Measurements from ENCODE around the gene TBXA2R.

The TBXA2R gene

GRCh38 chr19:3612901-3613741 is 6.4 kb upstream of the TBXA2R start:
- no peak overlapping the region for H3K4me3 ChIP-seq (ENCODE audit: low read length)
- DNase-seq (ENCODE audit: low read depth): no peak
- TF ChIP-seq CTCF (conservative IDR thresholded peaks at IDR 0.05; ENCODE audit: low read depth, low read length): no peak

DNA sequence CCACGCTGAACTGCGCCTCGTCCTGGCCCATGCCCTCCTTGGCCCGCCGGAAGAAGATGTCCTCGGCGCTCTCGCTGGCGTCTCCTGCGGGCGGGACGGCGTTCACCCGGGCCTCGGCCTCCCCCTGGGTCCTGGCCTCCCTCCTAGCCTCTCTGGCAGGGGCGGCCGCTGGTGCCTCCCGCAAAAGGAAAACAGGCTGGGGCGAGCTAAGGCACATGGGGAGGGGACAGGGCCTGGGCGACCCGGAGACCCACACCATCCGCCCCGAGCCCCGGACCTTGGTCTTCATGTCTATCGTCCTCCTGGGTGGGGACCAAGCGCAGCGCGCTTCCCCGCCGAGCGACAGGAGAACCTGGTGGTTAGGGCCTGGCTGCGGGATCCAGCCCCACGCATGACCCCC is 5.7 kb upstream of the TBXA2R start:
- no peak for TF ChIP-seq CTCF (conservative IDR thresholded peaks at IDR 0.05; ENCODE audit: low read depth, low read length)
- DNase-seq (ENCODE audit: low read depth): no peak
- H3K4me3 ChIP-seq (ENCODE audit: low read length): no peak overlapping the region

DNA sequence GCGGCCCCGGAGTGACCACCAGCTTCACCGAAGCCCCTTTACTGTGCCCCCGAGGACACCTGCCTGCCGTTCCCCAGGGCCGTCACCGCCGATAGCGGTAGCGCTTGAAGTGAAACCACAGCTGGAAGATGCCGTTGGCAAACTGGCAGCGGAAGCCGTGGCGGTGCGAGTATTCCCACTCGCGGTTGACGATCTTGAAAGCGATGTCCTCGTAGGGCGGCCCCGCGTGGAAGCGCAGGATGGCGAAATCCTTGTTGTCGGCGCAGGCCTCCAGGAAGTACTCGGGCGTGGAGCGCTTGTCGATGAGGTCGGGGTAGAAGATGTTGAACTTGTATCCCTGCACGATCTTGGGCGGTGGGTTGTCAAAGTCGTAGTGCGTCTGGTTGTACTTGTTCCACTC is 5.2 kb upstream of the TBXA2R start:
- TF ChIP-seq CTCF (conservative IDR thresholded peaks at IDR 0.05; ENCODE audit: low read depth, low read length): no peak
- no peak overlapping the region for H3K4me3 ChIP-seq (ENCODE audit: low read length)
- no peak for DNase-seq (ENCODE audit: low read depth)

DNA sequence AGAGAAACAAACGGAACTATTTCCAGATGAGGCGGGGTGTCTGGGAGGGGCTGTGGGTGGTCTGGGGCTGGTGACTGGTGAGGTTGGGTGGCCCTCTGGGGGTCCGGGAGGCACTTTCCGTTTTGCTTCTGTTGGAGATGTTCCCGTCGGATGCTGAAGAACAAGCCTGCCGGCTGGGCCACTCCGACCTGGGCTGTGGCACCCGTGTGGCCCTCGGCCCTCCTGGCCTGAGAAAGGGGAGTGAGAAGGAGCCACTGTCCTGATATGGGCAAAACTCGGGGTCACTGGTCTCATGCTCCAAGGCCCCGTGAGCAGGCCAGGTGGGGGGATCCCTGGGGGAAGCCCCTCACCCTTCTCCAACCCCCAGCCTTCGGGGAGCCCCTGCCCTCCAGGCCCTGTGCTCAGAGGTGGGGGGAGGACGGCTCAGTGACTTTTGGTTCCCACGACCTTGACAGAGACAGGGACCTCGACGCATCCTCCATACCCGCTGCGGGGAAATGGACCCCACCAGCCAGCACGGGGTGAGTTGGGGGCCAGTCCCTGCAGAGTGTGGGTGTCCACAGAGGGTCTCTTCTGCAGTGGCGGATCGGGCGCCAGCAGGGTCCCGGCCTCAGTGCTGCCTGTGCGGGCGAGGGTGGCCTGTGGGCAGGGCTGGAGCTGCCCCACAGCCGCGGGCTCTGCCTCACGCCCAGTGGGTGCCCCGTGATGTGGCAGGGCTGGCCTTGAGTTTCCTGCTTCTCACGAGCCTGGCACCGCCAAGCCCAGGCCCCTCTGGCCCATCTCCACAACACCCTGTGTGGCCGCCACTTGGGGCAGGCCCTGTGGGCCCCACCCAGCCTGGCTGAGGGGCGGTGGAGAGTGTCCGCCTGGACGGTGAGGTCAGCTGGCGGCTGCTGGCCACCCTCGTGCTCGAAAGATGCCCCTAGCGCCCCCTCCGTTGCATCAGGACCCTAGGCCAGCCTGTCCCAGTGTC is 4.4 kb upstream of the TBXA2R start:
- TF ChIP-seq CTCF (conservative IDR thresholded peaks at IDR 0.05; ENCODE audit: low read depth, low read length): no peak
- no peak for DNase-seq (ENCODE audit: low read depth)
- H3K4me3 ChIP-seq (ENCODE audit: low read length): no peak overlapping the region

- no peak for DNase-seq (ENCODE audit: low read depth)
- no peak overlapping the region for H3K4me3 ChIP-seq (ENCODE audit: low read length)
- TF ChIP-seq CTCF (conservative IDR thresholded peaks at IDR 0.05; ENCODE audit: low read depth, low read length): no peak
Measured at GRCh38 chr19:3609779-3610719, 3.4 kb upstream of the TBXA2R start.

GRCh38 chr19:3608750-3609322 is 2.2 kb upstream of the TBXA2R start:
- no peak for TF ChIP-seq CTCF (conservative IDR thresholded peaks at IDR 0.05; ENCODE audit: low read depth, low read length)
- no peak overlapping the region for H3K4me3 ChIP-seq (ENCODE audit: low read length)
- DNase-seq (ENCODE audit: low read depth): no peak
